Activated naive CD4-positive, alpha-beta T cell treated with anti-CD3 and anti-CD28 coated beads, Interleukin-2, amount 10 ng/mL, durations not matched to agents 7 days and 5 days (primary cell): Measurements from ENCODE around the gene LGALS4.
"Not testable (repeated sequence)": the region's sequence is repeated elsewhere in the genome, so short reads cannot be mapped to it uniquely, and the experiment has no call there.

Experiments used
- CTCF ChIA-PET: fragments of 350-600 bp; sonication (Branson Sonifier 250); formaldehyde crosslinking; loops from one replicate; lab custom pipeline; 2021; ENCODE audit warnings: antibody characterized with exemption; lab: Charles Lee
- DNase-seq: peaks from one replicate; pipeline ENCODE4 v3.0.0-alpha.2; 2020
- H3K27ac Mint-ChIP-seq: one replicate; pipeline ENCODE4 v1.8.0; 2021; ENCODE audit warnings: mild to moderate bottlenecking, moderate library complexity, mixed read lengths
- H3K27me3 Mint-ChIP-seq: one replicate; pipeline ENCODE4 v1.8.0; 2021; ENCODE audit warnings: mild to moderate bottlenecking, mixed read lengths
- H3K36me3 Mint-ChIP-seq: one replicate; pipeline ENCODE4 v1.8.0; 2021; ENCODE audit warnings: mixed read lengths
- H3K4me1 Mint-ChIP-seq: one replicate; pipeline ENCODE4 v1.8.0; 2021; ENCODE audit warnings: mixed read lengths
- H3K4me3 Mint-ChIP-seq: one replicate; pipeline ENCODE4 v1.8.0; 2021; ENCODE audit warnings: mild to moderate bottlenecking, moderate library complexity, mixed read lengths
- H3K9me3 Mint-ChIP-seq: one replicate; pipeline ENCODE4 v1.8.0; 2021; ENCODE audit warnings: mixed read lengths

LGALS4 gene

DNA sequence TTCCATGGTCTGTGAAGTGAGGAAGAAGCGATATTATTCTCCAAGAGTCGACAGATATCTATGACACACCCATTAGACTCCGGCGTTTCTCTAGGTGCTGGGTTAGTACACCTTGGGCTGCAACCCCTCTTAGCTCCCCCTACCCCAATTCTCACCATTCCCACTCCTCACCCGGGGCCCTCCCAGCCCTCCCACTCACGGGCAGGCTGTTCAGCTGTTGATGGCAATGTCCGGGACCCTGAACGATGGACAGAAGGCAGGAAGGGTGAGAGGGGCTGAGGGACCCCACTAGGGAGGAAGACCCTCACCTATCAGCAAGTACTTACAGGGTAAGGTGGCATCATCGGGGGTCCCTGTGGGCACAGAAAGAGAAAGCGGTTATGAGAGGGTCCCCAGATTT is 9.2 kb downstream of the LGALS4 start:
- CTCF ChIA-PET = no interaction called here
- peaks cover 6% of the 10 kb centered on the region for H3K4me1 Mint-ChIP-seq
- H3K36me3 Mint-ChIP-seq = no peaks in the 10 kb centered on the region
- H3K4me3 Mint-ChIP-seq = no peak overlapping the region
- H3K27me3 Mint-ChIP-seq = peaks cover 10% of the 10 kb centered on the region
- no peaks in the 10 kb centered on the region for H3K9me3 Mint-ChIP-seq
- DNase-seq = no peak
- H3K27ac Mint-ChIP-seq = no peak overlapping the region

DNA sequence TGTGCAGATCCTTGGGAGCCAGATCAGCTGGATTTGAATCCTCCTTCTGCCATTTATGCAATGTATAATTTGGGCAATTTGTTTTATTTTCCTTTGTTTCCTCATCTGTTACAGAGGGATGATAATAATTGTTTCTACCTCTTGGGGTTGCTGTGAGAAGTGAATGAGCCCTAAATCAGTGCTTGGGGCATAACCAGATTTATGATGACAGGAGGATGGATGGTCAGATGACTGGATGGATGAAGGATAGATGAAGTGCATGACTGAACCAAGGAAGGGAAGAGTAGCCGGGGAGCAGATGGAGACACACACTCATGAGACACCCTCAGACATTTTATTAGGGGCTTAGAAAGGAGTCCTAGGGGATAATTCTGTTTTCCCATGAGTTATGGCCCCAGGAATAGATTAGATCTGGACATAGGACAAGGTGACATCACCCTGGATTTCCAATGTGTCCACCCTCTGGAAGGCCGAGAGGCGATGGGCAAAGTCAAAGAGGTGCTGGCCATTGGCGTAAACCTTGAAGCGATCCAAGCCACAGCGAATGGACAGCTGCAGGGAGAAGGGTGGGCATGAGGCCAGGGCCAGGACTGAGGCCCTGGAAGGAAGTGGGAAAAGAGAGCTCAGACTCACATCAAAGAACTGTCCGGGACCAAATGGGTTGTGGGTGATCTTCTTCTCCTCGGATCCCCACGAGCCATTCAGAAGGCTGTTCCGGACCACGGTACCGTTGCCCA is 11.2 kb downstream of the LGALS4 start:
- DNase-seq = no peak
- no peaks in the 10 kb centered on the region for H3K36me3 Mint-ChIP-seq
- H3K9me3 Mint-ChIP-seq = no peaks in the 10 kb centered on the region
- peaks cover 6% of the 10 kb centered on the region for H3K4me1 Mint-ChIP-seq
- CTCF ChIA-PET = no interaction called here
- peaks cover 5% of the 10 kb centered on the region for H3K27me3 Mint-ChIP-seq
- H3K27ac Mint-ChIP-seq = no peak overlapping the region
- H3K4me3 Mint-ChIP-seq = no peak overlapping the region

DNA sequence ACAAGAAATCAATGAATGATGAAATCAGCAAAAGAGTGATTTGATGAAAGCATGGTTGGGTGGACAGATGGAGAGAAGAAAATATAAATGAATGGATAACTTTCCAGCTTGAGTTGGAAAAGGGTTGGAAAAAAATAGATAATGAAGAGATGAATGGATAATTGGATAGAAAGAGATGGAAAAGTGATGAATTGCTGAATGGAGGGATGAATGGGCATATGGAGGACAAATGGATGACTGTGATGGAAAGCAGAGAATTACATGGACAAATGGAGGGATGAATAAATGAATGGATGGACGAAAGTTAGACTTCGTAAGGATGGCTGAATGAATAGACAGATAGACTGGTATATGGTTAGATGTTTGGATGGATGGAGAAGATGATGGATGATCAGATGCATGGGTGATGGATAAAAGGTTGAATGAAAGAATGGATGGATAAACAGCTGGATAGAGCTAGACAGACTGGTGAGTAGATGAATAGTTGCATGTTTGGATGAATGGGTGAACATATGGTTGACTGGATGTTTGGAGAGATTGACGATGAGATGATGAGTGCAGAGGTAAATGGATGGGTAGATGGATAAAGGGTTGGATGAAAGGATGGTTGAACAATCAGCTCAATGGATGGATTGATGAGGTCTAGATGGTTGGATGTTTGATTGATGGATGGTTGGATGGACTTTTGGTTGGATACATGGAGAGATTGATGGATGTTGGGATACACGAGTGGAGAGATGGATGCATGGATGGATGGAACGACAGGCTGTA is 12.0 kb downstream of the LGALS4 start:
- no peaks in the 10 kb centered on the region for H3K9me3 Mint-ChIP-seq
- H3K27ac Mint-ChIP-seq = no peak overlapping the region
- no peaks in the 10 kb centered on the region for H3K36me3 Mint-ChIP-seq
- DNase-seq = no peak
- H3K27me3 Mint-ChIP-seq = peaks cover 11% of the 10 kb centered on the region
- CTCF ChIA-PET = no interaction called here
- H3K4me1 Mint-ChIP-seq = peaks cover 6% of the 10 kb centered on the region
- H3K4me3 Mint-ChIP-seq = no peak overlapping the region

DNA sequence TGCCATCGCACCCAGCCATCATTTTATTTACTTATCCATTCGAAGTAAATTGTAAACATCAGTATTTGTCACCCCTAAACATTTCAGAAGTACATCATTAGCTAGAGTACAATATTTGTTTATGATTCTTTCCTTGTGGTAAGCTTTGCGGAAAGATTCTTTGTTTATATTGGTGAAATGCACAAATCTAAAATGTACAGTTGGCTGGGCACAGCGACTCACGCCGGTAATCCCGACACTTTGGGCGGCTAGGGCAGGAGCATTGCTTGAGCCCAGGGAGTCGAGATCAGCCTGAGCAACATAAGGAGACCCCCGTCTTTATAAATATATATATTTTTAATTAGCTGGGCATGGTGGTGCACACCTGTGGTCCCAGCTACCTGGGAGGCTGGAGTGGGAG is 13.6 kb downstream of the LGALS4 start:
- Mint-ChIP-seq H3K27me3 (peaks cover 24% of the 10 kb centered on the region), H3K9me3 (no peaks in the 10 kb centered on the region), H3K36me3 (no peaks in the 10 kb centered on the region), H3K4me1 (no peaks in the 10 kb centered on the region), H3K27ac (no peak overlapping the region), H3K4me3 (no peak overlapping the region)
- no peak for DNase-seq
- CTCF ChIA-PET = no interaction called here

DNA sequence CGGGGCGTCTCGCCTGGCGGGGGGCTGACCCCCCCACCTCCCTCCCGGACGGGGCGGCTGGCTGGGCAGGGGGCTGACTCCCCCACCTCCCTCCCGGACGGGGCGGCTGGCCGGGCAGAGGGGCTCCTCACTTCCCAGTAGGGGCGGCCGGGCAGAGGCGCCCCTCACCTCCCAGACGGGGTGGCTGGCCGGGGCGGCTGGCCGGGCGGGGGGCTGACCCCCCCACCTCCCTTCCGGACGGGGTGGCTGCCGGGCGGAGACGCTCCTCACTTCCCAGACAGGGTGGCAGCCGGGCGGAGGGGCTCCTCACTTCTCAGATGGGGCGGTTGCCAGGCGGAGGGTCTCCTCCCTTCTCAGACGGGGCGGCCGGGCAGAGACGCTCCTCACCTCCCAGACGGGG is 15.0 kb downstream of the LGALS4 start:
- H3K9me3 Mint-ChIP-seq, DNase-seq, CTCF ChIA-PET, H3K4me3 Mint-ChIP-seq, H3K36me3 Mint-ChIP-seq, H3K27ac Mint-ChIP-seq, H3K4me1 Mint-ChIP-seq: not testable (repeated sequence)
- H3K27me3 Mint-ChIP-seq = peaks cover 36% of the 10 kb centered on the region

DNA sequence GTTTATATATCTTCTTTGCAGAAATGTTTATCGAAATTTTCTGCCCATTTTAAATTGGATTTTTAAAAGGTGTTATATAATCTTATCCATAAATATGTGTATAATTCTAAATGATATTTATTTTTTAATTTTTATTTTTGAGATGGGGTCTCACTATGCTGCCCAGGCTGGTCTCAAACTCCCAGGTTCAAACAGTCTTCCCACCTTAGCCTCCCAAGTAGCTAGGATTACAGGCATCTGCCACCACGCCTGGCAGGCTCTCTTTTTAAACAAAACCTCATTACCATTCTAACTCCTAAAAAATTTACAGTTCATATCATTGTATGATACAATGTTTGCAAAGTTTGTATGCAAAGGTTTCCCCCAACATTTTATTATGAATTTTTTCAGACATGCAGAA is 16.6 kb downstream of the LGALS4 start:
- Mint-ChIP-seq H3K4me3 (no peak overlapping the region), H3K9me3 (no peaks in the 10 kb centered on the region), H3K27me3 (peaks cover 38% of the 10 kb centered on the region), H3K27ac (no peak overlapping the region), H3K36me3 (no peaks in the 10 kb centered on the region), H3K4me1 (peaks cover 5% of the 10 kb centered on the region)
- CTCF ChIA-PET = no interaction called here
- no peak for DNase-seq

DNA sequence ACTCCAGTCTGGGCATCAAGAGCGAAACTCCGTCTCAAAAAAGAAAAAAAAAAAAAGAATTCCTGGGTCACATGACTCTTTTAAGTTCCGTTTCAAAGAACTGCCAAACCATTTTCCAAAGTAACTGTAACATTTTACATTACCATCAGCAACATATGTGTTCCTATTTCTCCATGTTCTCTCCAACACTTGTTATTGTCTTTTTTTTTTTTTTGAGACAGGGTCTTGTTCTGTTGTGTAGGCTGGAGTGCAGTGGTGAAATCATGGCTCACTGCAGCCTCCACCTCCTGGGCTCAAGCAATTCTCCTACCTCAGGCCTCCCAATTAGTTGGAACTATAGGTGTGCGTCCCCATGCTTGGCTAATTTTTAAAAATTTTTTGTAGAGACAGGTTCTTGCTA is 17.2 kb downstream of the LGALS4 start:
- Mint-ChIP-seq H3K36me3 (no peaks in the 10 kb centered on the region), H3K4me1 (peaks cover 5% of the 10 kb centered on the region), H3K27me3 (peaks cover 38% of the 10 kb centered on the region), H3K9me3 (no peaks in the 10 kb centered on the region), H3K27ac (no peak overlapping the region), H3K4me3 (no peak overlapping the region)
- DNase-seq = no peak
- CTCF ChIA-PET = no interaction called here

DNA sequence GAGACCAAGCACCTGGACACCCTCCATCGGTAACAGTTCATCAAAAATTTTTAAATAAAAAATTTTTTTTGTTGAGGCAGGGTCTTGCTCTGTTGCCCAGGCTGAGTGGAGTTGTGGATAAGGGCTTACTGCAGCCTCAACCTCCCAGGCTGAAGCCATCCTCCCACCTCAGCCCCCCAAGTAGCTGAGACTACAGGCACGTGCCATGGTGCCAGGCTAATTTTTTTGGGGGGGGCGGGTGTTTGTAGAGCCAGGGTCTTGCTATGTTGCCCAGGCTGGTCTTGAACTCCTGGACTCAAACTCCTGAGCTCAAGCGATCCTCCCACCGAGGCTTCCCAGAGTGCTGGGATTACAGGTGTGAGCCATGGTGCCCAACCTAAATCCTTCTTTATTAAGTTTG is 19.1 kb downstream of the LGALS4 start:
- Mint-ChIP-seq H3K36me3 (no peaks in the 10 kb centered on the region), H3K4me3 (no peak overlapping the region), H3K9me3 (no peaks in the 10 kb centered on the region), H3K4me1 (peaks cover 5% of the 10 kb centered on the region), H3K27ac (no peak overlapping the region), H3K27me3 (peaks cover 40% of the 10 kb centered on the region)
- CTCF ChIA-PET = no interaction called here
- DNase-seq = no peak

DNA sequence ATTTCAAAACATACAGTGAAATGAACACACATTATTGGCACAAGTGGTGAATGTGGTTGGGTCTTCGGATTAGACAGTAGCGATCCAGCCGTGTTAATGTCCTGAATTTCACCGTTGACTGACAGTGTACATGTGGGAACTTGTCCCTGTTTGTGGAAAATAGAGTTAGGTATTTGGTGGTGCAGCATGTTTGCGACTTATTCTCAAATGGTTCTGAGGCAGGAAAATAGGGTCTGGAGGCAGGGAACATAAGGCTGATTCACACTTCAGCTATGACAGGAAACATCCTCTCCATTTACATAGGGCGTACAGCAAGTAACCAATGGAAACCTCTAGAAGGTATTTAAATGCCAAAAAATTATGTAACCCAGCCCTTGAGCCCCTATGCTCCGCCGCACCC is 19.6 kb downstream of the LGALS4 start:
- Mint-ChIP-seq H3K4me1 (peaks cover 5% of the 10 kb centered on the region), H3K27me3 (peaks cover 42% of the 10 kb centered on the region), H3K9me3 (no peaks in the 10 kb centered on the region), H3K36me3 (no peaks in the 10 kb centered on the region), H3K27ac (no peak overlapping the region), H3K4me3 (peak overlapping the region; percentile 44)
- CTCF ChIA-PET = no interaction called here
- DNase-seq = no peak

DNA sequence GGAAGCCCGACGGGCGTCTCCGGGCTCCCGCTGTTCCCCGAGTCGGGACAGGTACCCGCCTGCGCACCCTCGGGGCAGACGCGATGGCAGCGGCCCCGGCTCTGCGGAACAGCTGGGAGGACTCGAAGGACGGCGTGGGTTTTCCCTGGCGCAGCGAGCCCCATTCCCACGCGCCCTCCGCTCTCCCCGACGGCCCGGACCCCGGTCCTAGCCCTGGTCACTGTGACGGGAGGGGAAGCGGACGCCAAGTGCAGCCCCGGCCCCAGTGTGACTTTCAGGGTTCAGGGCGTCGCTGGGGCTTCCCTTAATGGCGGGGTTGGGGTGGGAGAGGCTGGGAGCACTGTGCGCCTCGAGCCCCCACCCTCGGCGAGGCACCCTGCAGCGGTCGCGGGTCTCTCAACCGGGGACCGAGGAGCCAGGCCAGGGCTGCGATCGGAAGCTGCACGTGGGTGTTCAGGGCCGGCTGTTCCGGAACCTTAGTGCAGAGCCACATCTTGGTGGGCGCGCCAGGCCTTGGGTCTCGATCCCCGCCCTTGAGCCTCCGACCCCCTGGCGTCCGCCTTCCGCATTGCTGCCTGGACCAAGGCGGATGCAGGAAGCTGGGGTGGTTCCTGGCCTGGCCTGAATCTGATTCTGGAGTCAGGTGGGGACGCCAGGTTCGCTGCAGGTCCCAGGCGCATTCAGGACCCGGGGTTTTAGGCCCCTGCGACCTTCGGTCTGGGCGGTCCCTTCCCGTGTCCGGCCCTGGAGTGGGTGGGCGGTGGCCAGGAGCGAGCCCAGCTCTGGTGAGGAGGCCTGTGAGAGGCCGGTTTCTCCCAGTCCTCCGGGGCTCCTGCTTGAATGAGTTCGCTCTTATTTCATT is 20.3 kb downstream of the LGALS4 start:
- Mint-ChIP-seq H3K9me3 (no peaks in the 10 kb centered on the region), H3K4me1 (peaks cover 5% of the 10 kb centered on the region), H3K27ac (no peak overlapping the region), H3K27me3 (peaks cover 42% of the 10 kb centered on the region), H3K36me3 (no peaks in the 10 kb centered on the region), H3K4me3 (peak overlapping the region; percentile 44)
- DNase-seq = peak; percentile 50
- CTCF ChIA-PET = no interaction called here

DNA sequence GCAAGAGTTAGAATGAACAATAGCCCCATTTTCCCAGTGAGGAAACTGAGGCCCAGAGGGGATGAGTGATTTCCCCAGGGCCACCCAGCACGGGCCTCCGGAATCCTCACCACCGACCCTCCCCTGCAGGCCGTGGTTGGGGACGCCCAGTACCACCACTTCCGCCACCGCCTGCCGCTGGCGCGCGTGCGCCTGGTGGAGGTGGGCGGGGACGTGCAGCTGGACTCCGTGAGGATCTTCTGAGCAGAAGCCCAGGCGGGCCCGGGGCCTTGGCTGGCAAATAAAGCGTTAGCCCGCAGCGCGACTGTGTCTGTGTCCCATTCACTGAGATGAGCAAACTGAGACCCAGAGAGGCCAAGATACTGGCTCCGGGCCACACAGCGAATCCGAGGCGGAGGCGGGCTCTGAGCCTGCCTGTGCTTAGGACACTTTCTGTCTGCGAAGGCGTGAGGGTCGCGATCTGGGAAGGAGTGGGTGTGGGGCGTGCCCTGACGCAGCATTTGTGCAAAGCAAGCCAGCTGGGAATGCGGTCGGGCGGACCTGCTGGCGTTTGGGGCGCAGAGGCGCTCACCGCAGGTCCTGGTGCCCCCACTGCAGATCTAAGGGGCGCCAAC is 21.2 kb downstream of the LGALS4 start:
- H3K9me3 Mint-ChIP-seq, CTCF ChIA-PET, H3K4me1 Mint-ChIP-seq, H3K36me3 Mint-ChIP-seq, DNase-seq, H3K27ac Mint-ChIP-seq, H3K4me3 Mint-ChIP-seq: not testable (repeated sequence)
- peaks cover 40% of the 10 kb centered on the region for H3K27me3 Mint-ChIP-seq

DNA sequence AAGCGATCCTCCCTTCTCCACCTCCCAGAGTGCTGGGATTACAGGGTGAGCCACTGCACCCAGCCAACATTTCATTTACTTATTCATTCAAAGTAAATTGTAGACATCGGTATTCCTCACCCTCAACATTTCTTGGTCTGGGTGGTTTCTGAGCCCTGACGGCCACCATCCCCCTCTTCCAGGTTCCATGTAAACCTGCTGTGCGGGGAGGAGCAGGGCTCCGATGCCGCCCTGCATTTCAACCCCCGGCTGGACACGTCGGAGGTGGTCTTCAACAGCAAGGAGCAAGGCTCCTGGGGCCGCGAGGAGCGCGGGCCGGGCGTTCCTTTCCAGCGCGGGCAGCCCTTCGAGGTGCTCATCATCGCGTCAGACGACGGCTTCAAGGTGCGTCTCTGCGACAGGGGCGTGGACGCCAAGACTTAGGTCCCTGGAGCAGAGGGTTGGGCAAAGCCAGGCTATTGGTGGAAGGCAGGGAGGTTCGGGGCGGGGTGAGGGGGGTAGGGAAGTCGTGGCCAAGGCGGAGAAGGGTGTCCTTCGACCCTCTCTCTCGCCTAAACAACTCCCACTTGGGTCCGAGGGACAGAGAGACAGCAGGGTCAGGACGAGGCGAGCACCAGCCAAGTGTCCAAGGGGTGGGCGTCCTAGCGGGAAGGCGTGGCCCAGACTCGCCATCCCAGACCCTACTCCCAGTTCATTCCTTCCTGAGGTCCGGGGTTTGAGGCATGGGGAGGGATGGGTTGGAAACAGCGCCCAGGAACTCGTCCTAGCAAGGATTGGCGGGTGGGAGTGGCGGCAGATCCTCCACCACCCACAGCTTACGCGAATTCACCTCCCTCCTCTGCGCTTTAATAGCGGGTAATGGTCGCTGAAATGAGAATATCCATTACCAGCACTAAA is 22.0 kb downstream of the LGALS4 start:
- H3K27ac Mint-ChIP-seq, H3K4me1 Mint-ChIP-seq, H3K36me3 Mint-ChIP-seq, CTCF ChIA-PET, H3K9me3 Mint-ChIP-seq, H3K4me3 Mint-ChIP-seq, DNase-seq: not testable (repeated sequence)
- H3K27me3 Mint-ChIP-seq = peaks cover 33% of the 10 kb centered on the region

DNA sequence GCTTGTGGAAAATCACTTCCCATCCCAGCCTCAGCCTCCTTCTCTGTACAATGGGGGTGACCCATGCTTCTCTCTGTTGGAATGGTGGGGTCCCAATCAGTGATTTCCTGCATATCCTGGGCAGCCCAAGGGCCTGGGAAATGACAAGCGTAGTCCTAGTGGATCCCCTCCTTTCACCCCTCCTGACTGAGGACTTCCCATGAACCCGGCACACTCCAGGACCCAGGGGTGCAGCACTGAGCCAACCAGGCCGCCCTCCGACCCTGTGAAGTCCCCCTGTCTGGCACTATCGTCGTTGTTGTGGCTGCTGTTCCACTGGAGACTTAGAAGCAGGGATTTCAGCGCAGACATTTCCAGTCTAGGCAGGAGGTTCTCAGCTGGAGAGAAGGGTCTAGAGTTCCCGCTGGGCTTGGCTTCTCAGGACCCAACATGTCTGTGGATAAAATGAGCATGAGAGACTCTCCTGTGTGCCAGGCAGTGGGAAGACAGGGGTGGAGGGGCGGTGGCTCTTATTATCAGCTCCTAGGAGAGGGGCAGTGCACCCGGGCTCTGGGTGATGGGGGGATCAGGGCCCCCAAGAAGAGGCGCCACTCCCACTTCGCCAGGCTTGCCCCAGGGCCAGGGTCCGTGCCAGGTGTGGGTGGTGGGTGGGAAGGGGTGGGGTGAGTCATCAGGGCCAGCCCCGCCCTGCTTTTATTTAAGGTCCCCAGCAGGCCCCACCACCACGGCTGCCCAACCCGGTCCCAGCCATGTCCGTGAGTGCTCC is 24.1 kb downstream of the LGALS4 start, which contains the start of gene LGALS7B:
Gene LGALS7B, plus strand, starts transcription at position 723 of the 766 bp plus-strand sequence. Its CDS starts 27 bp downstream, at position 750.
- Mint-ChIP-seq H3K27ac (peak within 1 kb of the TSS; percentile 20), H3K4me1 (peaks cover 5% of the 10 kb centered on the region), H3K4me3 (no peak within 1 kb of the TSS), H3K36me3 (no peaks in the 10 kb centered on the region), H3K9me3 (no peaks in the 10 kb centered on the region), H3K27me3 (peaks cover 21% of the 10 kb centered on the region)
- CTCF ChIA-PET = interaction anchor here (1.1 kb wide), 1 partner anchor 19 kb away, joined by 4 read pairs; no protein-coding TSS in a partner anchor
- DNase-seq = no peak
